DOHH2 (cell line): ENCODE results near the gene AMDHD1.

Experiments
- EZH2phosphoT487 ChIP-seq: fragments of 200-600 bp; sonication (generic); IDR thresholded peaks from 2 replicates; pipeline ENCODE4 v1.6.1; 2017; ENCODE audit warnings: borderline replicate concordance, mild to moderate bottlenecking, antibody characterized with exemption, low read length, moderate library complexity, mixed read lengths
- TF ChIP-seq, protein P1 (sequence below): fragments of 200-600 bp; sonication (generic); IDR thresholded peaks from one replicate; pipeline ENCODE4 v1.5.1; 2014; ENCODE audit warnings: antibody characterized with exemption, mild to moderate bottlenecking, low read depth, low read length; ENCODE audit not compliant: poor library complexity, severe bottlenecking

DNA sequence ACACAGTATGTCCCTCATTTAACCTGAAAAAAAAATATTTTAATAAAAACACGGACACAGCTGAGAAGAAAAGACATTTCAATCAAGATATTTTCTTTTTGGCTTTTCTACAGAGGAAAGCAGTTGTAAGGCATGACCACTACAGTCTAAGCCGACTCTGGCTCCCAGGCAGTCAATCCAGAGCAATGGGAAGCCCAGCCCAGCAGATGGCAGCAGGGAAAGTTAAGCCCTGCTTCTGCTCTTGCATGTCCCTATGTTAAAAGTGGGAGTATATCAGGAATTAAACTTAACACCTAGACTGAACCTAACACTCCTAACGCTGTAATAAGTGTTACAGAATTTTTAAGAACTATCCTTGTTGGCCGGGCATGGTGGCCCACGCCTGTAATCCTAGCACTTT, 72.5 kb downstream of the AMDHD1 start:
- TF ChIP-seq, protein P1, sequence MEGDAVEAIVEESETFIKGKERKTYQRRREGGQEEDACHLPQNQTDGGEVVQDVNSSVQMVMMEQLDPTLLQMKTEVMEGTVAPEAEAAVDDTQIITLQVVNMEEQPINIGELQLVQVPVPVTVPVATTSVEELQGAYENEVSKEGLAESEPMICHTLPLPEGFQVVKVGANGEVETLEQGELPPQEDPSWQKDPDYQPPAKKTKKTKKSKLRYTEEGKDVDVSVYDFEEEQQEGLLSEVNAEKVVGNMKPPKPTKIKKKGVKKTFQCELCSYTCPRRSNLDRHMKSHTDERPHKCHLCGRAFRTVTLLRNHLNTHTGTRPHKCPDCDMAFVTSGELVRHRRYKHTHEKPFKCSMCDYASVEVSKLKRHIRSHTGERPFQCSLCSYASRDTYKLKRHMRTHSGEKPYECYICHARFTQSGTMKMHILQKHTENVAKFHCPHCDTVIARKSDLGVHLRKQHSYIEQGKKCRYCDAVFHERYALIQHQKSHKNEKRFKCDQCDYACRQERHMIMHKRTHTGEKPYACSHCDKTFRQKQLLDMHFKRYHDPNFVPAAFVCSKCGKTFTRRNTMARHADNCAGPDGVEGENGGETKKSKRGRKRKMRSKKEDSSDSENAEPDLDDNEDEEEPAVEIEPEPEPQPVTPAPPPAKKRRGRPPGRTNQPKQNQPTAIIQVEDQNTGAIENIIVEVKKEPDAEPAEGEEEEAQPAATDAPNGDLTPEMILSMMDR: no peak
- TF ChIP-seq EZH2phosphoT487: no peak
